Measurements from ENCODE around the gene MTSS2. TPM values are rescaled to one million over a fixed set of nuclear protein-coding genes. Genes with fewer than 3 reads are reported as not detected.

Gene MTSS2
- total and polyA plus RNA-seq, 2 experiments from 2014 or later = 16.5 to 19.6 TPM

- Histone ChIP-seq H3K4me2 (no peak overlapping the region), H3K9me2 (replicated peaks; ENCODE audit: insufficient read depth) (no peaks in the 10 kb centered on the region), H3K27me3 (no peaks in the 10 kb centered on the region), H2AFZ (no peak overlapping the region), H4K20me1 (ENCODE audit: insufficient read depth, poor library complexity, severe bottlenecking) (peaks cover 2% of the 10 kb centered on the region), H3K4me1 (ENCODE audit: insufficient read depth) (no peaks in the 10 kb centered on the region), H3K79me2 (no peaks in the 10 kb centered on the region), H3K9me3 (ENCODE audit: low read depth) (no peaks in the 10 kb centered on the region), H3K4me3 (no peak overlapping the region), H3K27ac (no peak overlapping the region), H3K36me3 (replicated peaks; ENCODE audit: insufficient read depth, low read depth) (no peaks in the 10 kb centered on the region)
- 93% methylated on average over 12 of the region's 17 CpGs for WGBS (ENCODE audit: low lambda C conversion rate, missing lambda C conversion rate)
- DNase-seq (ENCODE audit: low spot score) = no peak
- TF ChIP-seq EZH2 (IDR thresholded peaks at IDR 0.05; ENCODE audit: borderline replicate concordance) (no peak), CTCF (IDR thresholded peaks at IDR 0.05; ENCODE audit: poor library complexity) (no peak), EZH2phosphoT487 (IDR thresholded peaks at IDR 0.05; ENCODE audit: low read depth, severe bottlenecking, unreplicated experiment) (no peak)
Observed at GRCh38 chr16:70661534-70661917, 24.3 kb downstream of the MTSS2 start.

- H3K36me3 ChIP-seq (replicated peaks; ENCODE audit: insufficient read depth, low read depth) = no peaks in the 10 kb centered on the region
- H2AFZ ChIP-seq = no peak overlapping the region
- peaks cover under 1% of the 10 kb centered on the region for H4K20me1 ChIP-seq (ENCODE audit: insufficient read depth, poor library complexity, severe bottlenecking)
- H3K4me1 ChIP-seq (ENCODE audit: insufficient read depth) = no peaks in the 10 kb centered on the region
- no peaks in the 10 kb centered on the region for H3K9me2 ChIP-seq (replicated peaks; ENCODE audit: insufficient read depth)
- 86% methylated on average over 4 of the region's 7 CpGs for WGBS (ENCODE audit: low lambda C conversion rate, missing lambda C conversion rate)
- no peak overlapping the region for H3K4me2 ChIP-seq
- no peak overlapping the region for H3K27ac ChIP-seq
- TF ChIP-seq EZH2 (IDR thresholded peaks at IDR 0.05; ENCODE audit: borderline replicate concordance) (no peak), CTCF (IDR thresholded peaks at IDR 0.05; ENCODE audit: poor library complexity) (no peak), EZH2phosphoT487 (IDR thresholded peaks at IDR 0.05; ENCODE audit: low read depth, severe bottlenecking, unreplicated experiment) (no peak)
- no peak overlapping the region for H3K4me3 ChIP-seq
- H3K27me3 ChIP-seq = no peaks in the 10 kb centered on the region
- no peaks in the 10 kb centered on the region for H3K9me3 ChIP-seq (ENCODE audit: low read depth)
- no peaks in the 10 kb centered on the region for H3K79me2 ChIP-seq
- no peak for DNase-seq (ENCODE audit: low spot score)
Observed at GRCh38 chr16:70660672-70661350, 25.0 kb downstream of the MTSS2 start.

GRCh38 chr16:70659953-70660671, 25.7 kb downstream of the MTSS2 start:
- H3K4me3 ChIP-seq = no peak overlapping the region
- no peak overlapping the region for H3K4me2 ChIP-seq
- H3K27ac ChIP-seq = no peak overlapping the region
- TF ChIP-seq EZH2 (IDR thresholded peaks at IDR 0.05; ENCODE audit: borderline replicate concordance) (no peak), EZH2phosphoT487 (IDR thresholded peaks at IDR 0.05; ENCODE audit: low read depth, severe bottlenecking, unreplicated experiment) (no peak), CTCF (IDR thresholded peaks at IDR 0.05; ENCODE audit: poor library complexity) (no peak)
- H2AFZ ChIP-seq = no peak overlapping the region
- no peaks in the 10 kb centered on the region for H3K4me1 ChIP-seq (ENCODE audit: insufficient read depth)
- no peaks in the 10 kb centered on the region for H3K9me2 ChIP-seq (replicated peaks; ENCODE audit: insufficient read depth)
- WGBS (ENCODE audit: low lambda C conversion rate, missing lambda C conversion rate) = 94% methylated on average over 12 of the region's 16 CpGs
- H3K79me2 ChIP-seq = no peaks in the 10 kb centered on the region
- H3K36me3 ChIP-seq (replicated peaks; ENCODE audit: insufficient read depth, low read depth) = no peaks in the 10 kb centered on the region
- DNase-seq (ENCODE audit: low spot score) = no peak
- H3K27me3 ChIP-seq = no peaks in the 10 kb centered on the region
- H3K9me3 ChIP-seq (ENCODE audit: low read depth) = no peaks in the 10 kb centered on the region
- no peaks in the 10 kb centered on the region for H4K20me1 ChIP-seq (ENCODE audit: insufficient read depth, poor library complexity, severe bottlenecking)

Measured in hepatocyte (in vitro differentiated cells).